OCI-LY1 (cell line): Measurements from ENCODE around the gene R3HCC1L.

Experiments used
- EZH2 ChIP-seq: fragments of 200-600 bp; sonication (generic), shearing (Covaris generic); IDR thresholded peaks from 2 replicates; pipeline ENCODE4 v1.8.0; 2017; ENCODE audit warnings: borderline replicate concordance, mixed run types, mild to moderate bottlenecking, antibody characterized with exemption, low read length, moderate library complexity, mixed read lengths
- TF ChIP-seq, protein P1 (sequence below): fragments of 200-600 bp; sonication (generic), shearing (Covaris generic); IDR thresholded peaks from 2 replicates; pipeline ENCODE4 v1.5.1; 2017; ENCODE audit warnings: mild to moderate bottlenecking, antibody characterized with exemption, low read length, moderate library complexity, mixed read lengths

DNA sequence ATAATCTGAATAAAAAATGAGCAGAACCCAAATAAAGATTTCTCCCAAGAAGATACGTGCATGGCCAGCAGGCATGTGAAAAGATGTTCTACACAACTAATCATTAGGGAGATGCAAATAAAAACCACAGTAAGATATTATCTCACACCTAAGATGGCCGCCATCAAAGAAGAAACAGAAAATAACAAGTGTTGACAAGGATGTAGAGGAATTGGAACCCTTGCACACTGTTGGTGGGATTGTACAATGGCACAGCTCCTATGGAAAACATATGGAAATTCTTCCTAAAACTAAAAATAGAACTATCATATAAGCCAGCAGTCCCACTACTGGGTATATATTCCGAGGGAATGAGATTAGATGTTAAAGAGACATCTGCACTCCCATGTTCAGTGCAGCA, 60.2 kb downstream of the R3HCC1L start:
- TF ChIP-seq, protein P1, sequence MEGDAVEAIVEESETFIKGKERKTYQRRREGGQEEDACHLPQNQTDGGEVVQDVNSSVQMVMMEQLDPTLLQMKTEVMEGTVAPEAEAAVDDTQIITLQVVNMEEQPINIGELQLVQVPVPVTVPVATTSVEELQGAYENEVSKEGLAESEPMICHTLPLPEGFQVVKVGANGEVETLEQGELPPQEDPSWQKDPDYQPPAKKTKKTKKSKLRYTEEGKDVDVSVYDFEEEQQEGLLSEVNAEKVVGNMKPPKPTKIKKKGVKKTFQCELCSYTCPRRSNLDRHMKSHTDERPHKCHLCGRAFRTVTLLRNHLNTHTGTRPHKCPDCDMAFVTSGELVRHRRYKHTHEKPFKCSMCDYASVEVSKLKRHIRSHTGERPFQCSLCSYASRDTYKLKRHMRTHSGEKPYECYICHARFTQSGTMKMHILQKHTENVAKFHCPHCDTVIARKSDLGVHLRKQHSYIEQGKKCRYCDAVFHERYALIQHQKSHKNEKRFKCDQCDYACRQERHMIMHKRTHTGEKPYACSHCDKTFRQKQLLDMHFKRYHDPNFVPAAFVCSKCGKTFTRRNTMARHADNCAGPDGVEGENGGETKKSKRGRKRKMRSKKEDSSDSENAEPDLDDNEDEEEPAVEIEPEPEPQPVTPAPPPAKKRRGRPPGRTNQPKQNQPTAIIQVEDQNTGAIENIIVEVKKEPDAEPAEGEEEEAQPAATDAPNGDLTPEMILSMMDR: no peak
- no peak for TF ChIP-seq EZH2
